HL-60 (cell line): ENCODE measurements around the gene TTLL7.

Experiments
- CTCF ChIP-seq: IDR thresholded peaks from one replicate; pipeline ENCODE4 v1.5.1; 2011; ENCODE audit warnings: low read length, control low read depth, inconsistent platforms; ENCODE audit not compliant: insufficient read depth
- GABPA ChIP-seq: IDR thresholded peaks from 2 replicates; pipeline ENCODE4 v1.6.1; 2012; ENCODE audit warnings: low read depth
- POLR2AphosphoS5 ChIP-seq: IDR thresholded peaks from 2 replicates; pipeline ENCODE4 v1.6.1; 2012; ENCODE audit warnings: low read depth
- REST ChIP-seq: IDR thresholded peaks from 2 replicates; pipeline ENCODE4 v1.6.1; 2012; ENCODE audit warnings: low read depth; ENCODE audit not compliant: insufficient replicate concordance
- SPI1 ChIP-seq: IDR thresholded peaks from 2 replicates; pipeline ENCODE4 v1.6.1; 2012; ENCODE audit warnings: low read depth, mild to moderate bottlenecking, borderline replicate concordance

DNA sequence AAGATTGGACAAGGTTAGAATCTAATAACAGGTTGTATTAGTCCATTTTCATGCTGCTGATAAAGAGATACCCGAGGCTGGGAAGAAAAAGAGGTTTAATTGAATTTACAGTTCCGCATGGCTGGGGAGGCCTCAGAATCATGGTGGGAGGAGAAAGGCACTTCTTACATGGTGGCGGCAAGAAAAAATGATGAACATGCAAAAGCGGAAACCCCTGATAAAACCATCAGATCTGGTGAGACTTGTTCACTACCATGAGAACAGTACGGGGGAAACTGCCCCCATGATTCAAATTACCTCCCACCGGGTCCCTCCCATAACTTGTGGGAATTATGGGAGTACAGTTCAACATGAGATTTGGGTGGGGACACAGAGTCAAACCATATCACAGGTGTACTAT, 22.9 kb upstream of the TTLL7 start:
- TF ChIP-seq CTCF (no peak), POLR2AphosphoS5 (no peak), REST (no peak), GABPA (no peak), SPI1 (no peak)
